Hematopoietic multipotent progenitor cell treated with erythropoietin and hydrocortisone succinate and interleukin-3 and kit ligand, for 4 days (in vitro differentiated cells): ENCODE results near the gene ADAD1.
A peak's percentile ranks its signal among the peaks of the same experiment; 100 is the strongest.

ENCODE experiments used
- DNase-seq: peaks from one replicate; pipeline ENCODE4 v3.0.0-alpha.2; 2015

The ADAD1 gene

GRCh38 chr4:122456231-122457116, 77.7 kb downstream of the ADAD1 start, which contains the start of gene IL2:
Gene IL2 (minus strand): TSS chr4:122456725. CDS start chr4:122456440, 285 bp downstream.
- DNase-seq: peak; percentile 16

GRCh38 chr4:122458625-122459024, 79.8 kb downstream of the ADAD1 start:
- DNase-seq: peak; percentile 54

GRCh38 chr4:122469457-122469856, 90.6 kb downstream of the ADAD1 start:
- no peak for DNase-seq

- DNase-seq: no peak
These were observed 96.4 kb downstream of the ADAD1 start for GRCh38 chr4:122475233-122475632.

- DNase-seq: no peak
These were observed 97.3 kb downstream of the ADAD1 start for GRCh38 chr4:122476126-122476525.

- no peak for DNase-seq
These were observed 97.9 kb downstream of the ADAD1 start for GRCh38 chr4:122476745-122477144.
